Endodermal cell (in vitro differentiated cells): ENCODE measurements around the gene ENPP7. TPM values are rescaled to one million over a fixed set of nuclear protein-coding genes. Genes with fewer than 3 reads are reported as not detected.
A peak's percentile ranks its signal among the peaks of the same experiment; 100 is the strongest.

ENCODE experiments used
- DNase-seq: peaks from one replicate; pipeline ENCODE4 v3.0.0-alpha.2; 2017
- H3K27ac ChIP-seq: 2 replicates; pipeline ENCODE4 v1.5.1; 2013; ENCODE audit warnings: mild to moderate bottlenecking, low read depth, low read length, moderate library complexity
- H3K27me3 ChIP-seq: 2 replicates; pipeline ENCODE4 v1.6.1; 2013; ENCODE audit warnings: mild to moderate bottlenecking, low read length, moderate library complexity; ENCODE audit not compliant: insufficient read depth, control insufficient read depth, poor library complexity, severe bottlenecking
- H3K36me3 ChIP-seq: 2 replicates; pipeline ENCODE4 v1.7.0; 2013; ENCODE audit warnings: mild to moderate bottlenecking, low read length, moderate library complexity; ENCODE audit not compliant: control insufficient read depth, insufficient read depth
- H3K4me1 ChIP-seq: one replicate; pipeline ENCODE4 v1.7.0; 2013; ENCODE audit warnings: low read length; ENCODE audit not compliant: control insufficient read depth, insufficient read depth
- H3K4me3 ChIP-seq: 2 replicates; pipeline ENCODE4 v1.5.1; 2013; ENCODE audit warnings: mild to moderate bottlenecking, low read length, moderate library complexity
- H3K9ac ChIP-seq: 2 replicates; pipeline ENCODE4 v1.6.1; 2013; ENCODE audit warnings: mild to moderate bottlenecking, low read length, moderate library complexity; ENCODE audit not compliant: poor library complexity, severe bottlenecking; ENCODE audit errors: extremely low read depth
- H3K9me3 ChIP-seq: 2 replicates; pipeline ENCODE4 v1.6.1; 2013; ENCODE audit warnings: mild to moderate bottlenecking, low read length, moderate library complexity; ENCODE audit not compliant: control insufficient read depth
- H3K27ac Mint-ChIP-seq: 2 replicates; pipeline ENCODE4 v1.8.0; 2020; ENCODE audit warnings: mixed read lengths
- H3K27me3 Mint-ChIP-seq: 2 replicates; pipeline ENCODE4 v1.8.0; 2021; ENCODE audit warnings: mild to moderate bottlenecking, mixed read lengths; ENCODE audit not compliant: insufficient read depth
- H3K36me3 Mint-ChIP-seq: 2 replicates; pipeline ENCODE4 v1.8.0; 2020; ENCODE audit warnings: low read depth, mixed read lengths
- H3K4me1 Mint-ChIP-seq: 2 replicates; pipeline ENCODE4 v1.8.0; 2020; ENCODE audit warnings: mixed read lengths
- H3K4me3 Mint-ChIP-seq: 2 replicates; pipeline ENCODE4 v1.8.0; 2020; ENCODE audit warnings: mild to moderate bottlenecking, moderate library complexity, mixed read lengths
- H3K9me3 Mint-ChIP-seq: 2 replicates; pipeline ENCODE4 v1.8.0; 2020; ENCODE audit warnings: mild to moderate bottlenecking, mixed read lengths
- CTCF ChIP-seq: fragments of 200-600 bp; sonication (generic); conservative IDR thresholded peaks from 2 replicates; pipeline ENCODE4 v1.5.0; 2021; ENCODE audit warnings: antibody characterized with exemption, mild to moderate bottlenecking
- WGBS, 2 experiments: methylation state at CpG; one replicate each; pipeline versions ENCODE4 v1.1.5 to v1.1.7; 2013; ENCODE audit warnings: missing lambda C conversion rate in 2 of 2, mixed read lengths in 1 of 2; ENCODE audit not compliant: insufficient coverage in 1 of 2, insufficient read length in 1 of 2; 5-methylcytosine and 5-hydroxymethylcytosine counted together
- total RNA-seq, 2 donors: library from RNA; stranded (reverse); fragmentation: NEBNext Ultra II Directional in 1 of 2; extraction: Animal tissue kit (Norgen Biotek cat#: 25700) in 1 of 2; gene quantifications; 2 replicates in 1 of 2; 3 replicates in 1 of 2; pipeline ENCODE4 v1.2.1, GENCODE V29; 2021

Gene ENPP7
- total RNA-seq, 2 donors from 2014 or later: not detected

GRCh38 chr17:79743614-79744013, 12.9 kb downstream of the ENPP7 start:
- Mint-ChIP-seq H3K36me3 (no peaks in the 10 kb centered on the region), H3K4me3 (no peak overlapping the region), H3K27ac (no peak overlapping the region), H3K27me3 (peaks cover 69% of the 10 kb centered on the region), H3K4me1 (peaks cover 16% of the 10 kb centered on the region), H3K9me3 (no peaks in the 10 kb centered on the region)
- no peak overlapping the region for H3K9ac ChIP-seq
- no peak for DNase-seq
- H3K27ac ChIP-seq: no peak overlapping the region
- no peak for TF ChIP-seq CTCF
- 86 to 90% methylated on average over 1 to 5 of the region's 5 CpGs for WGBS, 2 experiments
- peaks cover 53% of the 10 kb centered on the region for H3K27me3 ChIP-seq
- no peaks in the 10 kb centered on the region for H3K9me3 ChIP-seq
- H3K4me3 ChIP-seq: no peak overlapping the region
- no peaks in the 10 kb centered on the region for H3K36me3 ChIP-seq
- H3K4me1 ChIP-seq: peaks cover 7% of the 10 kb centered on the region

GRCh38 chr17:79745641-79746105, 14.9 kb downstream of the ENPP7 start:
- no peak overlapping the region for H3K4me3 Mint-ChIP-seq
- peaks cover 67% of the 10 kb centered on the region for H3K27me3 Mint-ChIP-seq

GRCh38 chr17:79746889-79747507, 16.3 kb downstream of the ENPP7 start:
- Histone ChIP-seq H3K27me3 (peaks cover 73% of the 10 kb centered on the region), H3K4me1 (peaks cover 7% of the 10 kb centered on the region), H3K36me3 (no peaks in the 10 kb centered on the region), H3K4me3 (no peak overlapping the region), H3K9ac (no peak overlapping the region), H3K9me3 (no peaks in the 10 kb centered on the region), H3K27ac (no peak overlapping the region)
- H3K27ac Mint-ChIP-seq: no peak overlapping the region
- H3K4me1 Mint-ChIP-seq: peaks cover 8% of the 10 kb centered on the region
- WGBS, 2 experiments: 9 to 17% methylated on average over 16 to 22 of the region's 22 CpGs
- no peaks in the 10 kb centered on the region for H3K9me3 Mint-ChIP-seq
- TF ChIP-seq CTCF: no peak
- H3K4me3 Mint-ChIP-seq: peak overlapping the region; percentile 44
- peaks cover 74% of the 10 kb centered on the region for H3K27me3 Mint-ChIP-seq
- DNase-seq: peak; percentile 76
- no peaks in the 10 kb centered on the region for H3K36me3 Mint-ChIP-seq

More at GRCh38 chr17:79745641-79746105, 14.9 kb downstream of the ENPP7 start:
- no peak overlapping the region for H3K4me3 ChIP-seq
- WGBS, 2 experiments: 57 to 59% methylated on average over 3 to 6 of the region's 6 CpGs
- H3K4me1 ChIP-seq: peaks cover 7% of the 10 kb centered on the region
- Mint-ChIP-seq H3K9me3 (no peaks in the 10 kb centered on the region), H3K4me1 (peaks cover 8% of the 10 kb centered on the region), H3K27ac (no peak overlapping the region), H3K36me3 (no peaks in the 10 kb centered on the region)
- H3K27ac ChIP-seq: no peak overlapping the region
- no peaks in the 10 kb centered on the region for H3K9me3 ChIP-seq
- no peak overlapping the region for H3K9ac ChIP-seq
- no peaks in the 10 kb centered on the region for H3K36me3 ChIP-seq
- TF ChIP-seq CTCF: no peak
- no peak for DNase-seq
- peaks cover 67% of the 10 kb centered on the region for H3K27me3 ChIP-seq
